Measurements from ENCODE around the gene MEDAG. TPM values are rescaled to one million over a fixed set of nuclear protein-coding genes. Genes with fewer than 3 reads are reported as not detected.

Gene MEDAG
- total RNA-seq, 1 donor from 2014 or later: not detected

GRCh38 chr13:30963791-30964190, 57.7 kb downstream of the MEDAG start:
- H3K27me3 Mint-ChIP-seq (ENCODE audit: low read depth): no peaks in the 10 kb centered on the region
- peaks cover 8% of the 10 kb centered on the region for H3K4me1 Mint-ChIP-seq
- peak overlapping the region; percentile 7 for H3K27ac Mint-ChIP-seq (ENCODE audit: unreplicated experiment)
- peaks cover 6% of the 10 kb centered on the region for H3K36me3 Mint-ChIP-seq (ENCODE audit: low read depth)
- no peak overlapping the region for H3K4me3 Mint-ChIP-seq
- no peak for DNase-seq (ENCODE audit: low read depth, low spot score)
- H3K9me3 Mint-ChIP-seq: peaks cover 19% of the 10 kb centered on the region
- no peak for TF ChIP-seq CTCF (conservative IDR thresholded peaks at IDR 0.05)

GRCh38 chr13:30965380-30965779, 59.3 kb downstream of the MEDAG start:
- peaks cover 19% of the 10 kb centered on the region for H3K9me3 Mint-ChIP-seq
- peaks cover 6% of the 10 kb centered on the region for H3K36me3 Mint-ChIP-seq (ENCODE audit: low read depth)
- no peak overlapping the region for H3K27ac Mint-ChIP-seq (ENCODE audit: unreplicated experiment)
- no peak for TF ChIP-seq CTCF (conservative IDR thresholded peaks at IDR 0.05)
- H3K4me3 Mint-ChIP-seq: no peak overlapping the region
- H3K27me3 Mint-ChIP-seq (ENCODE audit: low read depth): no peaks in the 10 kb centered on the region
- DNase-seq (ENCODE audit: low read depth, low spot score): no peak
- H3K4me1 Mint-ChIP-seq: peaks cover 21% of the 10 kb centered on the region

GRCh38 chr13:30966101-30966500, 60.0 kb downstream of the MEDAG start:
- Mint-ChIP-seq H3K4me1 (peaks cover 21% of the 10 kb centered on the region), H3K9me3 (peaks cover 19% of the 10 kb centered on the region), H3K27ac (ENCODE audit: unreplicated experiment) (no peak overlapping the region), H3K27me3 (ENCODE audit: low read depth) (no peaks in the 10 kb centered on the region), H3K4me3 (no peak overlapping the region), H3K36me3 (ENCODE audit: low read depth) (peaks cover 6% of the 10 kb centered on the region)
- DNase-seq (ENCODE audit: low read depth, low spot score): no peak
- TF ChIP-seq CTCF (conservative IDR thresholded peaks at IDR 0.05): no peak

- Mint-ChIP-seq H3K36me3 (ENCODE audit: low read depth) (no peaks in the 10 kb centered on the region), H3K9me3 (peaks cover 8% of the 10 kb centered on the region), H3K4me1 (peaks cover 19% of the 10 kb centered on the region)
These were observed 62.8 kb downstream of the MEDAG start for GRCh38 chr13:30968846-30969245.

GRCh38 chr13:30971575-30971974, 65.5 kb downstream of the MEDAG start:
- DNase-seq (ENCODE audit: low read depth, low spot score): no peak
- H3K36me3 Mint-ChIP-seq (ENCODE audit: low read depth): no peaks in the 10 kb centered on the region
- H3K9me3 Mint-ChIP-seq: peaks cover 4% of the 10 kb centered on the region
- peaks cover 16% of the 10 kb centered on the region for H3K4me1 Mint-ChIP-seq
- H3K27ac Mint-ChIP-seq (ENCODE audit: unreplicated experiment): no peak overlapping the region
- TF ChIP-seq CTCF (conservative IDR thresholded peaks at IDR 0.05): no peak
- H3K4me3 Mint-ChIP-seq: no peak overlapping the region
- no peaks in the 10 kb centered on the region for H3K27me3 Mint-ChIP-seq (ENCODE audit: low read depth)

More at GRCh38 chr13:30968846-30969245, 62.8 kb downstream of the MEDAG start:
- no peaks in the 10 kb centered on the region for H3K27me3 Mint-ChIP-seq (ENCODE audit: low read depth)
- no peak overlapping the region for H3K4me3 Mint-ChIP-seq
- TF ChIP-seq CTCF (conservative IDR thresholded peaks at IDR 0.05): no peak
- H3K27ac Mint-ChIP-seq (ENCODE audit: unreplicated experiment): no peak overlapping the region
- no peak for DNase-seq (ENCODE audit: low read depth, low spot score)
